K562 (cell line): Measurements from ENCODE around the gene VGLL1.

Source experiments
- BRD9 ChIP-seq: fragments of 450-650 bp; IDR thresholded peaks from 2 replicates; pipeline ENCODE4 v1.6.1; 2018; ENCODE audit warnings: low read depth; ENCODE audit not compliant: partially characterized antibody
- GABPB2 ChIP-seq: fragments of 250-450 bp; sonication (Bioruptor Pico); conservative IDR thresholded peaks from 2 replicates; pipeline ENCODE4 v1.5.1; 2021; ENCODE audit warnings: mild to moderate bottlenecking
- IRF1 ChIP-seq: sonication (generic); formaldehyde crosslinking; IDR thresholded peaks from 2 replicates; pipeline ENCODE4 v1.8.0; 2022; ENCODE audit warnings: missing genetic modification reagents, mild to moderate bottlenecking, borderline replicate concordance
- ZNF830 ChIP-seq: fragments of 250-450 bp; sonication (Bioruptor Pico); IDR thresholded peaks from 2 replicates; pipeline ENCODE4 v1.5.0; 2021; ENCODE audit warnings: mild to moderate bottlenecking

DNA sequence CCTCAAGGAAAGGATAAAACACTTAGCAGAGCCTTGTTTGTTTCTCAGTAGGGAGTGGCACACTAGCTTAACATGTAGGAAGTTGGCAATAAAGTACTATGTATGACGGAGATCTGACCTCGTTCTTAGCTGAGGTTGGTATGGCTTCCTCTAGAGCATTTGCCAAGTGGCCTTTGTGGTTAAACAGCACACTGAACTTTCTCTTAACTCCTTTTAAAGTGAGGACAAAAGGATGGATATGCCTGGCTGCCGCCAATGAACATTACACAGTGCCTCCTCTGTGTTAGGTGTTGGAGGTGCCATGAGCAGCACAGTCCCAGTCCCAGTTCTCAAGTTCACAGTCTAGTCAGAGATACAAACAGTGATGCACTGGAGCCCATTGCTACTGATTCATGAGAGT is 54.4 kb downstream of the VGLL1 start:
- no peak for TF ChIP-seq ZNF830 (CRISPR knock-in tag)
- TF ChIP-seq GABPB2 (CRISPR knock-in tag) = no peak
- TF ChIP-seq IRF1 (CRISPR knock-in tag) = no peak
- no peak for TF ChIP-seq BRD9
